Progenitor cell of endocrine pancreas (in vitro differentiated cells): ENCODE measurements around the gene UBQLN1. TPM values are rescaled to one million over a fixed set of nuclear protein-coding genes. Genes with fewer than 3 reads are reported as not detected.
"Not testable (repeated sequence)": the region's sequence is repeated elsewhere in the genome, so short reads cannot be mapped to it uniquely, and the experiment has no call there.

ENCODE experiments used
- DNase-seq: peaks from one replicate; pipeline ENCODE4 v3.0.0; 2021; ENCODE audit warnings: low spot score; ENCODE audit not compliant: unreplicated experiment
- H3K27ac Mint-ChIP-seq: 2 replicates; pipeline ENCODE4 v1.8.0; 2021; ENCODE audit warnings: mild to moderate bottlenecking, moderate library complexity, mixed read lengths
- H3K27me3 Mint-ChIP-seq: 2 replicates; pipeline ENCODE4 v1.8.0; 2021; ENCODE audit warnings: mixed read lengths
- H3K36me3 Mint-ChIP-seq: 2 replicates; pipeline ENCODE4 v1.8.0; 2022; ENCODE audit warnings: mixed read lengths; ENCODE audit not compliant: insufficient read depth
- H3K4me1 Mint-ChIP-seq: 2 replicates; pipeline ENCODE4 v1.8.0; 2021; ENCODE audit warnings: low read depth, mixed read lengths
- H3K4me3 Mint-ChIP-seq: 2 replicates; pipeline ENCODE4 v1.8.0; 2021; ENCODE audit warnings: low read depth, mild to moderate bottlenecking, moderate library complexity, mixed read lengths
- H3K9me3 Mint-ChIP-seq: 2 replicates; pipeline ENCODE4 v1.8.0; 2021; ENCODE audit warnings: low read depth, mixed read lengths
- CTCF ChIP-seq: fragments of 200-600 bp; sonication (generic); IDR thresholded peaks from one replicate; pipeline ENCODE4 v1.5.0; 2021; ENCODE audit warnings: antibody characterized with exemption, mild to moderate bottlenecking; ENCODE audit not compliant: unreplicated experiment
- long read RNA-seq: library from polyadenylated mRNA; unstranded; transcript quantifications from one replicate; pipeline ENCODE4 v2.0.0, GENCODE V29; 2020
- total RNA-seq: library from RNA; stranded (reverse); gene quantifications from 2 replicates; pipeline ENCODE4 v1.2.1, GENCODE V29; 2021

Gene UBQLN1
- total RNA-seq, result 103 and 108 TPM in 2 replicates
- long read RNA-seq, full-length matches to known transcripts, result 54 of 76 reads
- long read RNA-seq, partial matches to known transcripts, result 8 of 76 reads
- long read RNA-seq, other reads (novel, unspliced or antisense), result 14 of 76 reads

GRCh38 chr9:83707768-83708514 is at the start of gene UBQLN1:
Gene UBQLN1 (minus strand): TSS chr9:83707958. CDS start chr9:83707679, 279 bp downstream.
- H3K4me1 Mint-ChIP-seq, result peaks cover 11% of the 10 kb centered on the region
- H3K4me3 Mint-ChIP-seq, result peak within 1 kb of the TSS; percentile 94
- no peak for TF ChIP-seq CTCF
- H3K27me3 Mint-ChIP-seq, result no peaks in the 10 kb centered on the region
- DNase-seq, result peak; percentile 84
- H3K36me3 Mint-ChIP-seq, result peaks cover 6% of the 10 kb centered on the region
- H3K9me3 Mint-ChIP-seq, result peaks cover 4% of the 10 kb centered on the region
- peak within 1 kb of the TSS; percentile 99 for H3K27ac Mint-ChIP-seq

DNA sequence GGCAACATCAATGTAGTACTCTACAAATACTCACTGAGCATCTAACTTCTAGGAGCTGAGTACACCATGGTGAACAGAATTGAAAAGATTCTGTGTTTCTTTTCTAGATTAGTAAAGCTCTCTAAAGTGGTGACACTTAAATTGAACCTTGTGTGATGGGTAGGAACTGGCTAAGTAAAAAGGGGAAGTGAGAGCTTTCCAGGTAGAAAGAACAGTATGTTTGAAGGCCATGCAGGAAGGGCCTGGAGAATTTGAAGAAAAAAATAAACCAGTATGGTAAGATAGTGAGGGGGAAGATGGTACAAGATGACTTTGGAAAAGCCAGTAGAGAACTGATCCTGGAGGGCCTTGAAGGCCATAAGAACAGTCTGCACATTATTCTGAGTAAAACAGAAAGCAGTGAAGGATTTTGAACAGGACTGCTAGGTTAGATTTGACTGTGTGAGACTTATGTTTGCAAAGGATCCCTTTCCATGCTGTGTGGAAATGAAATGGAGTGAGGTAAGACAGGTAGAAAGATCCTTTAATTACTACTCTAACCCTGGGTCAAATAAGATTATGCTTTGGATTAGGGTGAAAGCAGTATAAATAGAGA is 46.7 kb upstream of the UBQLN1 start:
- Mint-ChIP-seq H3K4me3 (no peak overlapping the region), H3K27me3 (no peaks in the 10 kb centered on the region), H3K27ac (no peak overlapping the region), H3K4me1 (no peaks in the 10 kb centered on the region), H3K36me3 (peaks cover 12% of the 10 kb centered on the region), H3K9me3 (no peaks in the 10 kb centered on the region)
- no peak for DNase-seq
- TF ChIP-seq CTCF, result no peak

- DNase-seq, result no peak
- Mint-ChIP-seq H3K4me1 (peaks cover 2% of the 10 kb centered on the region), H3K4me3 (no peak overlapping the region), H3K9me3 (no peaks in the 10 kb centered on the region), H3K36me3 (peaks cover 7% of the 10 kb centered on the region), H3K27me3 (no peaks in the 10 kb centered on the region), H3K27ac (no peak overlapping the region)
- no peak for TF ChIP-seq CTCF
Measured at GRCh38 chr9:83749706-83750105, 41.9 kb upstream of the UBQLN1 start.

DNA sequence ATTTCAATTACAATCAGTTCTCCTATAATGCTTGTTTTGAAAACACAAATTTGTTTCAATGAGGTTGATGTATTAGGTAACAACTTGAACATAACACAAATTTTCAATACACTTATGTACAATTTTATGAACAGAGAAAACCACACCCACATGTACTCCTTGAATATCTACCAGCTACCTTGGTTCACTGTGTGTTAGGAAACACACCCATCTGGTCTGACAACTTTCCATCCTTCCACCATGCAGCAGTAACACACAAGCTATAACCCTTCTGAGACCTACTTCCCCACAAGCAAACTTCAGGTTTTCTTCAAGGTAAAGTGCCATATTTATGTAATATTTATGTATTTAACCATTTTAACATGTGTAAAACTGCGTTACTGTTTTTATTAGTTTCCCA is 36.4 kb upstream of the UBQLN1 start:
- TF ChIP-seq CTCF, result no peak
- Mint-ChIP-seq H3K36me3 (peaks cover 4% of the 10 kb centered on the region), H3K27me3 (no peaks in the 10 kb centered on the region), H3K9me3 (no peaks in the 10 kb centered on the region), H3K4me1 (peaks cover 5% of the 10 kb centered on the region), H3K27ac (no peak overlapping the region), H3K4me3 (no peak overlapping the region)
- no peak for DNase-seq

- DNase-seq, result no peak
Measured at GRCh38 chr9:83733739-83734138, 26.0 kb upstream of the UBQLN1 start.

DNA sequence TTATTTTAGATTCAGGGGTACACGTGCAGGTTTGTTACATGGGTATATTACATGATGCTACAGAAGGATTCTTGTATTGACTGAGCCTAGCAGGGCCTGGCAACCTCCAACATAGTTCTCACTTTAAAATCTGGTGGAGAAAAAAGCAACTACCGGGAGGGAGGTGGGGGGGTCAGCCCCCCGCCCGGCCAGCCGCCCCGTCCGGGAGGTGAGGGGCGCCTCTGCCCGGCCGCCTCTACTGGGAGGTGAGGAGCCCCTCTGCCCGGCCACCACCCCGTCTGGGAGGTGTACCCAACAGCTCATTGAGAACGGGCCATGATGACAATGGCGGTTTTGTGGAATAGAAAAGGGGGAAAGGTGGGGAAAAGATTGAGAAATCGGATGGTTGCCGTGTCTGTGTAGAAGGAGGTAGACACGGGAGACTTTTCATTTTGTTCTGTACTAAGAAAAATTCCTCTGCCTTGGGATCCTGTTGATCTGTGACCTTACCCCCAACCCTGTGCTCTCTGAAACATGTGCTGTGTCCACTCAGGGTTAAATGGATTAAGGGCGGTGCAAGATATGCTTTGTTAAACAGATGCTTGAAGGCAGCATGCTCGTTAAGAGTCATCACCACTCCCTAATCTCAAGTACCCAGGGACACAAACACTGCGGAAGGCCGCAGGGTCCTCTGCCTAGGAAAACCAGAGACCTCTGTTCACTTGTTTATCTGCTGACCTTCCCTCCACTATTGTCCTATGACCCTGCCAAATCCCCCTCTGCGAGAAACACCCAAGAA is 21.0 kb upstream of the UBQLN1 start:
- not testable (repeated sequence) for DNase-seq, H3K36me3 Mint-ChIP-seq, H3K4me3 Mint-ChIP-seq, H3K27me3 Mint-ChIP-seq, H3K27ac Mint-ChIP-seq, H3K9me3 Mint-ChIP-seq, H3K4me1 Mint-ChIP-seq

More at GRCh38 chr9:83733739-83734138, 26.0 kb upstream of the UBQLN1 start:
- Mint-ChIP-seq H3K4me1 (no peaks in the 10 kb centered on the region), H3K27ac (no peak overlapping the region), H3K36me3 (peaks cover 12% of the 10 kb centered on the region), H3K9me3 (peaks cover 25% of the 10 kb centered on the region), H3K4me3 (no peak overlapping the region), H3K27me3 (no peaks in the 10 kb centered on the region)
- TF ChIP-seq CTCF, result no peak
